ENCODE data around the gene SCARB1.

The SCARB1 gene

DNA sequence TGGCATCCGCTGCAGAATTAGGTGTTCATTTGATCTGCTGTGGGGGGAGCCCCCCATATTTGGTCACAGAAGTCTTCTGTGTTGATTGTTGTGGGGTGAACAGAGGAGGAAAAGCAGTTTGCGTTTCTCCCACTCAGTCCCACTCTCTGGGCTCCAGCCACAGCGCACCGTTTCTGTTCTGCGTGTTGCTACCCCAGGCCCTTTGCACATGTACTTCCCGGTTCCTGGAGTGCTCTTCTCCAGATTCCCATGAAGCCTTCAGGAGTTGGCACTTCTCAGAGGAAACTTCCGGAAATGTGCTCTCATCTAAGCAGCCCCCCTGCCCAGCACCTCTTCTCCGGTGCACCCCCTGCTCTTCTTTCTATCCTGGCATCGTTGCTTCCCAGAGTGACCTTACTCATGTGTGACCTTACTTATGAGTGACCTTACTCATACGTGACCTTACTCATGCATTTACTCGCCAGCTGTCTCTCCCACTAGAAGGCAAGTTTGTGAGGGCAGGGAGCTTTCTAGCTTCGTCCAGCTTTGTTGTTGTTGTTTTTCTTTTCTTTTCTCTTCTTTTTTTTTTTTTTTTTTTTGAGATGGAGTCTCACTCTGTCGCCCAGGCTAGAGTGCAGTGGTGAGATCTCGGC, 93.7 kb downstream of the SCARB1 start:
- TF ChIP-seq, protein P1, sequence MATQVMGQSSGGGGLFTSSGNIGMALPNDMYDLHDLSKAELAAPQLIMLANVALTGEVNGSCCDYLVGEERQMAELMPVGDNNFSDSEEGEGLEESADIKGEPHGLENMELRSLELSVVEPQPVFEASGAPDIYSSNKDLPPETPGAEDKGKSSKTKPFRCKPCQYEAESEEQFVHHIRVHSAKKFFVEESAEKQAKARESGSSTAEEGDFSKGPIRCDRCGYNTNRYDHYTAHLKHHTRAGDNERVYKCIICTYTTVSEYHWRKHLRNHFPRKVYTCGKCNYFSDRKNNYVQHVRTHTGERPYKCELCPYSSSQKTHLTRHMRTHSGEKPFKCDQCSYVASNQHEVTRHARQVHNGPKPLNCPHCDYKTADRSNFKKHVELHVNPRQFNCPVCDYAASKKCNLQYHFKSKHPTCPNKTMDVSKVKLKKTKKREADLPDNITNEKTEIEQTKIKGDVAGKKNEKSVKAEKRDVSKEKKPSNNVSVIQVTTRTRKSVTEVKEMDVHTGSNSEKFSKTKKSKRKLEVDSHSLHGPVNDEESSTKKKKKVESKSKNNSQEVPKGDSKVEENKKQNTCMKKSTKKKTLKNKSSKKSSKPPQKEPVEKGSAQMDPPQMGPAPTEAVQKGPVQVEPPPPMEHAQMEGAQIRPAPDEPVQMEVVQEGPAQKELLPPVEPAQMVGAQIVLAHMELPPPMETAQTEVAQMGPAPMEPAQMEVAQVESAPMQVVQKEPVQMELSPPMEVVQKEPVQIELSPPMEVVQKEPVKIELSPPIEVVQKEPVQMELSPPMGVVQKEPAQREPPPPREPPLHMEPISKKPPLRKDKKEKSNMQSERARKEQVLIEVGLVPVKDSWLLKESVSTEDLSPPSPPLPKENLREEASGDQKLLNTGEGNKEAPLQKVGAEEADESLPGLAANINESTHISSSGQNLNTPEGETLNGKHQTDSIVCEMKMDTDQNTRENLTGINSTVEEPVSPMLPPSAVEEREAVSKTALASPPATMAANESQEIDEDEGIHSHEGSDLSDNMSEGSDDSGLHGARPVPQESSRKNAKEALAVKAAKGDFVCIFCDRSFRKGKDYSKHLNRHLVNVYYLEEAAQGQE (IDR thresholded peaks at IDR 0.05; ENCODE audit: low read depth), result no peak
- TF ChIP-seq TCF12 (IDR thresholded peaks at IDR 0.05; ENCODE audit: low read depth) (no peak), RAD21 (IDR thresholded peaks at IDR 0.05; ENCODE audit: low read depth) (no peak)

DNA sequence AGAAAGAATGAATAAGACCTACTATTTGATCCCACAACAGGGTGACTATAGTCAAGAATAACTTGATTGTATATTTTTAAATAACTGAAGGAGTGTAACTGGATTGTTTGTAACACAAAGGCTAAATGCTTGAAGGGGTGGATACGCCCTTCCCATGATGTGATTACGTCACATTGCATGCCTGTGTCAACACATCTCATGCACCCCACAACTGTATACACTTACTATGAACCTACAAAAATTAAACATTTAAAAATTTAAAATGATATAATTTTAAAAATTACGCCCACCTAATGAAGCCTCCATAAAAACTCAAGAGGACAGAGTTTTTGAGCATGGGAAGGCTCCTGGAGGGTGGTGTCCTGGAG, 94.5 kb downstream of the SCARB1 start:
- TF ChIP-seq, protein P2, sequence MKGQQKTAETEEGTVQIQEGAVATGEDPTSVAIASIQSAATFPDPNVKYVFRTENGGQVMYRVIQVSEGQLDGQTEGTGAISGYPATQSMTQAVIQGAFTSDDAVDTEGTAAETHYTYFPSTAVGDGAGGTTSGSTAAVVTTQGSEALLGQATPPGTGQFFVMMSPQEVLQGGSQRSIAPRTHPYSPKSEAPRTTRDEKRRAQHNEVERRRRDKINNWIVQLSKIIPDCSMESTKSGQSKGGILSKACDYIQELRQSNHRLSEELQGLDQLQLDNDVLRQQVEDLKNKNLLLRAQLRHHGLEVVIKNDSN (IDR thresholded peaks at IDR 0.05), result no peak
- TF ChIP-seq NFIC (IDR thresholded peaks at IDR 0.05), result no peak
- TF ChIP-seq CREB1 (IDR thresholded peaks at IDR 0.05; ENCODE audit: low read depth), result no peak
- no peak for TF ChIP-seq TEAD4 (IDR thresholded peaks at IDR 0.05)
- no peak for TF ChIP-seq EP300 (IDR thresholded peaks at IDR 0.05; ENCODE audit: borderline replicate concordance)
- no peak for TF ChIP-seq EGR1 (IDR thresholded peaks at IDR 0.05)
- TF ChIP-seq CEBPB (IDR thresholded peaks at IDR 0.05), result peak; percentile 15; the same call in 1 of the 2 replicates

GRCh38 chr12:124768452-124769162, 95.1 kb downstream of the SCARB1 start:
- TF ChIP-seq TEAD4 (IDR thresholded peaks at IDR 0.05) (no peak), FOXM1 (IDR thresholded peaks at IDR 0.05; ENCODE audit: borderline replicate concordance, low read depth) (no peak), CEBPB (IDR thresholded peaks at IDR 0.05) (no peak), NFIC (IDR thresholded peaks at IDR 0.05) (no peak), EP300 (IDR thresholded peaks at IDR 0.05; ENCODE audit: borderline replicate concordance) (no peak), CREB1 (IDR thresholded peaks at IDR 0.05; ENCODE audit: low read depth) (no peak), TCF12 (IDR thresholded peaks at IDR 0.05; ENCODE audit: low read depth) (no peak), ZBTB7A (IDR thresholded peaks at IDR 0.05; ENCODE audit: low read depth) (no peak), YY1 (IDR thresholded peaks at IDR 0.05; ENCODE audit: low read depth) (no peak)
- TF ChIP-seq, protein P3, sequence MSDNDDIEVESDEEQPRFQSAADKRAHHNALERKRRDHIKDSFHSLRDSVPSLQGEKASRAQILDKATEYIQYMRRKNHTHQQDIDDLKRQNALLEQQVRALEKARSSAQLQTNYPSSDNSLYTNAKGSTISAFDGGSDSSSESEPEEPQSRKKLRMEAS (IDR thresholded peaks at IDR 0.05), result no peak

DNA sequence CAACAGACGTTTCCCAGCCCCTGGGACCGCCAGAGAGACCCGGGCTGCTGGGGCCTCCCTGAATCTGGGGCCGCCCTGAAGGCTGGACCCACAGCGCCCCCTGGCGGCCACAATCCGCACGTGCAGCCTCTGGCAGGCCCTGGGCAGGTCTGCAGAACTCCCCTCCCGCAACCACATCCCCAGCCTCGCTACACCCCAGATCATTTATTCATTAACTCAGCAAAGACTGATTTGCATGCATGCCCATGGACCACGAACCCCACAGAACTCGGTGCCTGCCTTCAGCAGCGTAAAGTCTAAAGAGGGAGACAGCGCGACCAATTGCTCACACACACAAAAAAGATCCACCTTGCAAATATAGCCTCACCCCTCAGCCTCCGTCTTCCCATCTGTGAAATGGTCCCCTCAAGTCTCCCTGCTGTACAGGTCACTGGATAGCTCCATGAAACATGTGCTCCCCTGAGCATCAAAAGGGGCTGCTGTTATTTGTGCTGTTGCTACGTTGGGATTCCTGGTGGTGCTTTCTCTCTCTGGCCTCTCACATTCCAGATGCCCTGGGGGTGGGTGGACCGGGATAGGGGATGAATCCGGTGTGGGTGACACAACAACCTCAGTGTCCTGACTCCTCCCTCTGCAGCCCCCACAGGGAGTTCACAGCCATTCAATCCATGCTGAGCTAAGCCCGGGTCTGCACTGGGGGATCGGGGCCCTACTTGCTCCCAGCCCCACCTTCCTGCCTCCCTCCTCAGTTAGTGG, 96.4 kb downstream of the SCARB1 start:
- TF ChIP-seq EGR1 (IDR thresholded peaks at IDR 0.05) (no peak), RAD21 (IDR thresholded peaks at IDR 0.05; ENCODE audit: low read depth) (peak; percentile 95), CREB1 (IDR thresholded peaks at IDR 0.05; ENCODE audit: low read depth) (no peak), TEAD4 (IDR thresholded peaks at IDR 0.05) (no peak), YY1 (IDR thresholded peaks at IDR 0.05; ENCODE audit: low read depth) (no peak)
- TF ChIP-seq, protein P2 (IDR thresholded peaks at IDR 0.05), result no peak

DNA sequence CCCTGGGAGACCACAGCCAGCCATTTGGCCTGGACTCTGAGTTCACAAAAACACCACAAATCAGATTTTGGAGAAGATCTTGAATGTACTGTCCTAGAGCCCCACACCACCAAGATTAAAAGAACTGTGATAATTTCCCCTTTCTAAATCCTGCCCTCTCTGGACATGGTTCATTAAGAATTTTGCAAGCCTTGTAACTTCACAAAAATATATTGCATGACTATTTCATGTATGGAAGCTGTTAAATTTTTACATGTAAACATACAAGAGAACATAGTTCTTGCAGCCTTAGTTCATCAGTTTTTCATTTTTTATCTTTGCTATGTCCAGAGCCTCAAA, 97.0 kb downstream of the SCARB1 start:
- TF ChIP-seq CREB1 (IDR thresholded peaks at IDR 0.05; ENCODE audit: low read depth), result no peak
- no peak for TF ChIP-seq TAF1 (IDR thresholded peaks at IDR 0.05; ENCODE audit: low read depth)
- TF ChIP-seq FOXM1 (IDR thresholded peaks at IDR 0.05; ENCODE audit: borderline replicate concordance, low read depth), result no peak
- TF ChIP-seq, protein P1 (IDR thresholded peaks at IDR 0.05; ENCODE audit: low read depth), result no peak
- no peak for TF ChIP-seq EP300 (IDR thresholded peaks at IDR 0.05; ENCODE audit: borderline replicate concordance)
- no peak for TF ChIP-seq TCF12 (IDR thresholded peaks at IDR 0.05; ENCODE audit: low read depth)
- TF ChIP-seq, protein P3 (IDR thresholded peaks at IDR 0.05), result no peak

All from Ishikawa (cell line).